Erythroblast (primary cell): ENCODE results near the gene ADGRV1.

Experiments
- GATA1 ChIP-seq: IDR thresholded peaks from 2 replicates; pipeline ENCODE4 v1.6.1; 2011; ENCODE audit warnings: low read depth, mild to moderate bottlenecking, control low read depth, low read length, moderate library complexity
- POLR2A ChIP-seq: IDR thresholded peaks from 2 replicates; pipeline ENCODE4 v1.6.1; 2011; ENCODE audit warnings: mild to moderate bottlenecking, low read length

GRCh38 chr5:91150234-91150633 lies 591.6 kb downstream of the ADGRV1 start:
- TF ChIP-seq POLR2A: no peak
- TF ChIP-seq GATA1: no peak
